ENCODE measurements around the gene CHRNA4.

CHRNA4 gene

GRCh38 chr20:63326314-63327230 is 34.6 kb downstream of the CHRNA4 start:
- Mint-ChIP-seq H3K36me3 (peaks cover 0 to 3% of the 10 kb centered on the region in 2 donors), H3K27me3 (peaks cover 0 to 25% of the 10 kb centered on the region in 2 donors), H3K4me1 (peaks cover 5 to 11% of the 10 kb centered on the region in 2 donors), H3K9me3 (peaks cover 2 to 8% of the 10 kb centered on the region in 2 donors), H3K4me3 (no peak overlapping the region), H3K27ac (peak overlapping the region; percentile 71)
- ATAC-seq (replicated peaks) = no peak
- no peak for DNase-seq

GRCh38 chr20:63325554-63326313 is 35.4 kb downstream of the CHRNA4 start:
- Mint-ChIP-seq H3K36me3 (no peaks in the 10 kb centered on the region), H3K27me3 (peaks cover 4 to 31% of the 10 kb centered on the region in 2 donors), H3K9me3 (peaks cover 0 to 5% of the 10 kb centered on the region in 2 donors), H3K4me3 (no peak overlapping the region), H3K27ac (no peak overlapping the region), H3K4me1 (peaks cover 5 to 11% of the 10 kb centered on the region in 2 donors)
- no peak for ATAC-seq (replicated peaks)
- DNase-seq = no peak

- DNase-seq = no peak
- H3K4me3 Mint-ChIP-seq = no peak overlapping the region
- H3K27ac Mint-ChIP-seq = no peak overlapping the region
These were observed 36.1 kb downstream of the CHRNA4 start for GRCh38 chr20:63325021-63325471.

GRCh38 chr20:63323357-63323981 is 37.7 kb downstream of the CHRNA4 start:
- no peak overlapping the region for H3K27ac Mint-ChIP-seq
- ATAC-seq (replicated peaks) (no peak), DNase-seq (no peak)
- H3K4me3 Mint-ChIP-seq = no peak overlapping the region
- H3K4me1 Mint-ChIP-seq = peaks cover 5 to 11% of the 10 kb centered on the region in 2 donors
- peaks cover 4 to 31% of the 10 kb centered on the region in 2 donors for H3K27me3 Mint-ChIP-seq
- H3K36me3 Mint-ChIP-seq = no peaks in the 10 kb centered on the region
- H3K9me3 Mint-ChIP-seq = peaks cover 0 to 5% of the 10 kb centered on the region in 2 donors

More at GRCh38 chr20:63325021-63325471, 36.1 kb downstream of the CHRNA4 start:
- ATAC-seq (replicated peaks) = no peak
- Mint-ChIP-seq H3K27me3 (peaks cover 4 to 31% of the 10 kb centered on the region in 2 donors), H3K36me3 (no peaks in the 10 kb centered on the region), H3K9me3 (peaks cover 0 to 5% of the 10 kb centered on the region in 2 donors), H3K4me1 (peaks cover 5 to 11% of the 10 kb centered on the region in 2 donors)

- Mint-ChIP-seq H3K36me3 (no peaks in the 10 kb centered on the region), H3K27me3 (peaks cover 4 to 31% of the 10 kb centered on the region in 2 donors), H3K27ac (no peak overlapping the region), H3K4me1 (peaks cover 5 to 11% of the 10 kb centered on the region in 2 donors), H3K4me3 (no peak overlapping the region), H3K9me3 (peaks cover 0 to 5% of the 10 kb centered on the region in 2 donors)
- ATAC-seq (replicated peaks) = no peak
- DNase-seq = no peak
These were observed 38.2 kb downstream of the CHRNA4 start for GRCh38 chr20:63322933-63323273.

GRCh38 chr20:63322146-63322932 is 38.8 kb downstream of the CHRNA4 start:
- no peak for DNase-seq
- Mint-ChIP-seq H3K27ac (no peak overlapping the region), H3K27me3 (peaks cover 4 to 31% of the 10 kb centered on the region in 2 donors)

GRCh38 chr20:63321148-63321831 is 39.9 kb downstream of the CHRNA4 start:
- H3K9me3 Mint-ChIP-seq = no peaks in the 10 kb centered on the region
- no peak overlapping the region for H3K4me3 Mint-ChIP-seq
- peaks cover 4% of the 10 kb centered on the region in 2 donors for H3K4me1 Mint-ChIP-seq
- no peak overlapping the region for H3K27ac Mint-ChIP-seq
- no peaks in the 10 kb centered on the region for H3K36me3 Mint-ChIP-seq
- H3K27me3 Mint-ChIP-seq = peaks cover 4 to 31% of the 10 kb centered on the region in 2 donors
- ATAC-seq (replicated peaks) = no peak
- no peak for DNase-seq

More at GRCh38 chr20:63322146-63322932, 38.8 kb downstream of the CHRNA4 start:
- Mint-ChIP-seq H3K9me3 (peaks cover 0 to 5% of the 10 kb centered on the region in 2 donors), H3K4me1 (peaks cover 5 to 11% of the 10 kb centered on the region in 2 donors), H3K4me3 (no peak overlapping the region), H3K36me3 (no peaks in the 10 kb centered on the region)
- no peak for ATAC-seq (replicated peaks)

- no peak for DNase-seq
- H3K4me3 Mint-ChIP-seq = no peak overlapping the region
- H3K36me3 Mint-ChIP-seq = no peaks in the 10 kb centered on the region
- H3K27ac Mint-ChIP-seq = no peak overlapping the region
- H3K27me3 Mint-ChIP-seq = peaks cover 6 to 34% of the 10 kb centered on the region in 2 donors
- ATAC-seq (replicated peaks) = no peak
- H3K4me1 Mint-ChIP-seq = no peaks in the 10 kb centered on the region
- H3K9me3 Mint-ChIP-seq = no peaks in the 10 kb centered on the region
These were observed 40.5 kb downstream of the CHRNA4 start for GRCh38 chr20:63320616-63321147.

- Mint-ChIP-seq H3K27ac (no peak overlapping the region), H3K4me3 (no peak overlapping the region), H3K27me3 (peaks cover 11 to 40% of the 10 kb centered on the region in 2 donors), H3K9me3 (no peaks in the 10 kb centered on the region), H3K36me3 (no peaks in the 10 kb centered on the region), H3K4me1 (no peaks in the 10 kb centered on the region)
- DNase-seq = no peak
- ATAC-seq (replicated peaks) = no peak
These were observed 41.1 kb downstream of the CHRNA4 start for GRCh38 chr20:63320041-63320511.

- Mint-ChIP-seq H3K4me1 (no peaks in the 10 kb centered on the region), H3K36me3 (no peaks in the 10 kb centered on the region), H3K4me3 (no peak overlapping the region), H3K27me3 (peaks cover 11 to 42% of the 10 kb centered on the region in 2 donors), H3K9me3 (no peaks in the 10 kb centered on the region), H3K27ac (no peak overlapping the region)
- DNase-seq = no peak
- ATAC-seq (replicated peaks) = no peak
These were observed 41.7 kb downstream of the CHRNA4 start for GRCh38 chr20:63319164-63320040.

- Mint-ChIP-seq H3K27ac (no peak overlapping the region), H3K9me3 (no peaks in the 10 kb centered on the region), H3K27me3 (peaks cover 11 to 36% of the 10 kb centered on the region in 2 donors), H3K4me3 (no peak overlapping the region), H3K36me3 (no peaks in the 10 kb centered on the region), H3K4me1 (no peaks in the 10 kb centered on the region)
- ATAC-seq (replicated peaks) (no peak), DNase-seq (no peak)
These were observed 42.6 kb downstream of the CHRNA4 start for GRCh38 chr20:63318391-63319163.
